Measurements from ENCODE around the gene CTNNA3.
"Not testable (repeated sequence)": the region's sequence is repeated elsewhere in the genome, so short reads cannot be mapped to it uniquely, and the experiment has no call there.

CTNNA3 gene

DNA sequence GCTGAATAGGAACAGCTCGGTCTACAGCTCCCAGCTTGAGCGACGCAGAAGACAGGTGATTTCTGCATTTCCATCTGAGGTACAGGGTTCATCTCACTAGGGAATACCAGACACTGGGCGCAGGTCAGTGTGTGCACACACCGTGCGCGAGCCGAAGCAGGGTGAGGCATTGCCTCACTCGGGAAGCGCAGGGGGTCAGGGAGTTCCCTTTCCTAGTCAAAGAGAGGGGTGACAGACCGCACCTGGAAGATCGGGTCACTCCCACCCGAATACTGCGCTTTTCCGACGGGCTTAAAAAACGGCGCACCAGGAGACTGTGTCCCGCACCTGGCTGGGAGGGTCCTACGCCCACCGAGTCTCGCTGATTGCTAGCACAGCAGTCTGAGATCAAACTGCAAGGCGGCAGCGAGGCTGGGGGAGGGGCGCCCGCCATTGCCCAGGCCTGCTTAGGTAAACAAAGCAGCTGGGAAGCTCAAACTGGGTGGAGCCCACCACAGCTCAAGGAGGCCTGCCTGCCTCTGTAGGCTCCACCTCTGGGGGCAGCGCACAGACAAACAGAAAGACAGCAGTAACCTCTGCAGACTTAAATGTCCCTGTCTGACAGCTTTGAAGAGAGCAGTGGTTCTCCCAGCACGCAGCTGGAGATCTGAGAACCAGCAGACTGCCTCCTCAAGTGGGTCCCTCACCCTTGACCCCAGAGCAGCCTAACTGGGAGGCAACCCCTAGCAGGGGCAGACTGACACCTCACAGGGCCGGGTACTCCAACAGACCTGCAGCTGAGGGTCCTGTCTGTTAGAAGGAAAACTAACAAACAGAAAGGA, 465.1 kb downstream of the CTNNA3 start:
- DNase-seq, result not testable (repeated sequence)

DNA sequence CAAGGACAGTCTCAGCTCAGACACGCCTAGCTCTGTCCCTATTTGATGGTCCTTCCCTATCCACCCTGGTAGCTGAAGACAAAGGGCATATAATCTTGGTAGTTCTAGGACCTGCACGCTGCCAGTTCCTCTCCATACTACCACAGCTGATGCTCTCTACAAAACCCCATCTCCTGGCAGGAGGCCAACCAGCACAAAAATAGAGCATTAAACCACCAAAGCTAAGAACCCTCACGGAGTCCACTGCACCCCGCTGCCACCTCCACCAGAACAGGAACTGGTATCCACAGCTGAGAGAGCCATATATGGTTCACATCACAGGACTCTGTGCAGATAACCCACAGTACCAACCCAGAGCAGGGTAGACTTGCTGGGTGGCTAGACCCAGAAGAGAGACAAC, 470.8 kb downstream of the CTNNA3 start:
- DNase-seq, result no peak

DNA sequence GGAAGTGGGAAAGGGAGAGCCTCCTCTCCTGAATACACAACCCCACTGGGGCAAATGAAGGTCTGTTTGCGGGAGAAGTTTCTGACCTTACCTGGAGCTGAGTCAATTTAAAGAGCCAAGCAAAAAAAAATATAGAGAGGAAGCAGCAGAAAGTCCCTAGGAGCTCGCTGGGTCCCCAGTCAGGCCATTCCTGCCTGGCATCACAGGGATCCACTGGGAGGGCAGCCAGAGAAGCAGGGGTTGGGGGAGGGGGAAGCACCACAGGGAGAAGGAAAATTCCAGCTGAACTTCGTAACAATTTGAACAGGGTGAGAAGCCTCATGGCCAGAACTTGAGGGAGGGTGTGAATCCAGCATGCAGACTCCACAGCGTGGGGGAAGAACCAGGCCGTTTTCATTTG, 471.4 kb downstream of the CTNNA3 start:
- DNase-seq, result no peak

DNA sequence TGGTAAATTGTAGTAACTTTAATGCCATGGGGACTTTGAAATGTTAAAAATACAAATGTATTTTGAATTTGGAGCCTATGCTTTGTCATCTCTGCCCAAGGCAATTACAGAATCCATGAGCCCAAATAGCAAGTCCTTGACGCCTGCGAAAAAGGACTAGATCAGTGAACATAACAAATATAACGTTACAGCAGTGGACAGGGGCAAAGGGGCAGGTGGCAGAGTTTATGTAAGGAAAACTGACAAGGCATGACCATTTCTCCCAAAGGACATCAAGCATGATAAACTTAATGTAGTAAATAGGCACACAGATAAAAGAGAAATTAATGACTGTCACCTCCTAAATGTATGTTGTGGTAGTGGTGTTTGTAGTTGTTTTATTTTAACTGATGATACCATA, 473.1 kb downstream of the CTNNA3 start:
- no peak for DNase-seq

DNA sequence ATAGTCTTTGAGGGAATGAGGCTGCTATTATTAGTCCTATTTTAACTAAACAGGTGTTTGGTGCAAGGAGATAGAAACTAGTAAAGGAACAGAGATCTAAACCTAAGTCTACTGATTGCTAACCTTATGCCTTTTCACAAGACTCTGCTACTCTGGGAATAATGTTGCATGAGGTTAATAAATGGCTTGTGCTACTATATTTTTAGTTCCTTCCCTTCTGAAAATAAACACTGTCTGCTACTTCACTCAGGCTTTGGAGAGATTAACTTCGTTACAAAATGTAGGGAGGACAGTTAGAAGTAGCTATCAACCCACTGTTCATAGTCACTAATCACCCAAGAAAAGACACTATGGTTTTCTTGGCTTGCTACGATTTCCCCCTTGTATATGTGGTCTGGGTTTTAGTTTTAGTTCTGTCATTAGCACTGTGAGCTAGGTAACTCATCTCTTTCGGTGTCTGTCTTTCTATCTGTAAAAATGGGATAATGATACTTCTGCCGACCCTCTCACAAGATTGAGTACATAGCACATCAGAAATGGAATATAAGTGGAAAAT, 474.0 kb downstream of the CTNNA3 start:
- no peak for DNase-seq

DNA sequence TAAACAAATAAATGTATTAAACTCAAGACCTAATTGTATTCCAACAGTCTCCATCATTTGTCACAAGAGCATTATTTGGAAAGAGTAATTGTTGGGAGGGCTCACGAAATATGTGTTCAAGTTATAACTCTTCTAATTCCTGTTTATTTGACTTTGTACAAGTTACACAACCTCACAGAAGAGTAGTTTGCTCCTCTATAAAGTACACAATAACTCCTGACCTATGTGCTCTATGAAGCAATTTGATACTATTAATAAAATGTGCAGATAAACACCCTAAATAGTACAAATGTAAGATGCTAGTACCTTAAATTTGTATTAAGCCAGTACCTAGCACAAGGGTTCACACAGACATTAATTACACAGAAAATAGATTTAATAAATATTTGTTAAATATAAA, 484.3 kb downstream of the CTNNA3 start:
- DNase-seq, result no peak

DNA sequence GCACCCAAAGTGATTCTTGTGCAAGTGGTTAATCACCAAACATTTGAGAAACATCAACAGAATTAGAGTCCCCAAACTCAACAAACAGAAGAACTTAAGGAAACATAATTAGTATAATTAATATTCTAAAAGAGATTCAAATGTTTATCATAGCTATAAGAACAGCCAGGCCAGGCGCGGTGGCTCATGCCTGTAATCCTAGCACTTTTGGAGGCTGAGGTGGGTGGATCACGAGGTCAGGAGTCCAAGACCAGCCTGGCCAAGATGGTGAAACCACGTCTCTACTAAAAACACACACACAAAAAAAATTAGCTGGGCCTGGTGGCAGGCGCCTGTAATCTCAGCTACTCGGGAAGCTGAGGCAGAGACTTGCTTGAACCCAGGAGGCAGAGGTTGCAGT, 488.1 kb downstream of the CTNNA3 start:
- DNase-seq, result not testable (repeated sequence)

DNA sequence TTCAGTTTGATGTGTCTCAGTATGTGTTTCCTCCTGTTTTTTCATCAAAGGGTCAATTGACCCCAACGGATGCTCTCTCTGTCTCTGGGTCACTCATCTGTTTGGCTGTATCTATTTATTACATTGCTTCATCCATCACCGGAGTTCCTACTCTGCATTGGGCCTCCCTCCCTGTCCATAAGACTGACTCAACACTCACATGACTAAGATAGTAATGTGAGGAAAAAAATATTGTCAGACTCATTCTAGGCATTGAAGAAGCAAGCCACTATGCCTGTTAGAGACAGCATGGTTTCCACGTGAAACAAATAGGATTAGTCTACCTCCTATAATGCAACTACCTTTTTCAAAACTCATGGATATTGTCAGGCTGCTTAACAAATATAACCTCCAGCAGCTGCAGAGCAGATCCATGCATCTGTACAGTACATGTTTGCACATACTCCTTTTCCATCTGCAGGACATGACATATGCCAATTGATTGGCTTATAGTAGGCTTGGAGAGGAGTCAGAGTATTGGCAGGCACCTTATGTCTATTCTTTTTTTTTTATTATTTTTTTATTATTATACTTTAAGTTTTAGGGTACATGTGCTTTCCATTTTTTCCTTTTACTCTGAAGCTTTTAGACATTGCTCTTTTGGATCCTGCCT, 495.0 kb downstream of the CTNNA3 start:
- DNase-seq, result no peak

DNA sequence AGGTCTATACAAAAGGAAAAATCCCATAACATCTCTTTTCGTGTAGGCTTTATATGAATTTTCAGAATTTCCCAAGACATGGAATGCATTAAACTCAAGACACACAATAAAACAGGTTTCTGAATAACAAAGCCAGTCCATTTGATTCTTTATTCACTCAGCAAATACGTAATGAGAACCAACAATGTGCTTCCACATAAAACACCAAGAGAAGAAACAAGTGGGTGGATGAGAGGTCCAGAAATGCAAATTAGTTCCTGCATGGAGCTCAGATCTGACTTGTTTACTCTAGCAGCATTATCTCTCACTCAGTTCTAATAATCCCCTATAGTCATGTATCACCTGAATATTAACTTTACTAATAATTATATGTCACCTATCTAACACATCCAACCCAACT, 520.6 kb downstream of the CTNNA3 start:
- no peak for DNase-seq

DNA sequence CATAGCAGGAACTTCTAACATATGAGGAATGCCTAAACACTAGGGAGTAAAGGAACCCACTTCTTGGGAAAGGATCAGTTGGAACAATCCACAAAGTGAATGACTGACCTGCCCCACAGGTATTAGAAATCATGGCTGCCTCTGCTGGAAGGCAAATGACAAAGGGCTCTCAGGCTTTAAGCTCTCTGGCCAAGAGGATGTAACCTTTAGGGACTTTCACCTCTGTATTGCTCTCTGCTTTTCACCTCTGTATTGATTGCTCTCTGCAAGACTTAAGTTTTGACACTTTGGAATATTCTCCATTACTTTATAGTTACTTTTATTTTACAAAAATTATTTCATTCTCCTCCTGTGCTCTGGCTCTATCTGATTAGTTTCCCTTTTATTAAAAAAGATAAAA, 522.2 kb downstream of the CTNNA3 start:
- DNase-seq, result no peak

DNA sequence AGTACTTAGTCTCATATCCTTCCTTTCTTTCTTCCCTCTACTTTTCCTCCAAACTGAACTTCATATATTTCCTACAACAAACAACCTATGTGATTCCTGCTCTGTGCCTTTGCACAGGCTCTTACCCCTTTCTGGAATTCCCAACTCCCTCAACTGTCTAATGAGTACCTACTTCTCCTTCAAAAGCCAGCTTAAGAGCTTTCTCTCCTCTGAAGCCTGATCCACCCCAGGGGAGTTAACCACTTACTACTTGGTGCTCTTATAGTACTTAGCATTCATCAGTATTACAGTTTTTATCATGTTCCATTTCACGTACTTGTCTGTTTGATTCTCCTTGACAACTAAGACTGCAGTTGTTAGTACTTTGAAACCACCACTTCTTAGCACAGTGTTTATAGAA, 524.0 kb downstream of the CTNNA3 start:
- DNase-seq, result no peak

DNA sequence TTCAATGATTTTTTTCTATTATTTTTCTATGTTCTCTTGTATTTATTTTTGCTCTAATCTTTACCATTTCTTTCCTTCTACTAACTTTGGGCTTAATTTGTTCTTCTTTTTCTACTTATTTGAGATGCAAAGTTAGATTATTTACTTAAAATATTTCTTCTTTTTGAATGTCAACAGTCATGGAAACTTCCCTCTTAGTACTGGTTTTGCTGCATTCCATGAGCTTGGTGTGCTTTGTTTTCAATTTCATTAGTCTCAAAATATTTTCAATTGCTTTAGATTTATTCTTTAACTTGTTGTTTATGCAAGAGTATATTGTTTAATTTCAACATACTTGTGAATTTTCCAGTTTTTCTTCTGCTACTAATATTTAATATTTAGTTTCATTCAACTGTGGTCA, 539.8 kb downstream of the CTNNA3 start:
- DNase-seq, result no peak

DNA sequence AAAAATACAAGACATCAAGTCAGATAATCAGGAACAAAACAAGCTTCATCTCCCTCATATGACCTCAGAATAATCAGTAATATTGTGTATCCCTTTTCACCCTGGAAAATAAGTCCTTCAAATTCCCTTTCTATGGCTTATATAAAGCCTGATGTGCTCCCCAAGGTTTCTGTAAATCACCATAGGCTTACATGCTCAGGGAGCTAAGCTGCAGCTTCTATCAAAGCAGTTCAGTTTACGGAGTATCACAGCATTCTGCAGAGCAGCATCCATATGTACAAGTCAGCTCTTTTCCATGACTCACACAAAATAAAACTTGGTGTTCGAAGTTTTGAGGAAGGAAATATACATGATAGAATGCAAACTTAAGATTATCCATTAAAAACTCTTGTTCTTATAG, 544.5 kb downstream of the CTNNA3 start:
- no peak for DNase-seq

DNA sequence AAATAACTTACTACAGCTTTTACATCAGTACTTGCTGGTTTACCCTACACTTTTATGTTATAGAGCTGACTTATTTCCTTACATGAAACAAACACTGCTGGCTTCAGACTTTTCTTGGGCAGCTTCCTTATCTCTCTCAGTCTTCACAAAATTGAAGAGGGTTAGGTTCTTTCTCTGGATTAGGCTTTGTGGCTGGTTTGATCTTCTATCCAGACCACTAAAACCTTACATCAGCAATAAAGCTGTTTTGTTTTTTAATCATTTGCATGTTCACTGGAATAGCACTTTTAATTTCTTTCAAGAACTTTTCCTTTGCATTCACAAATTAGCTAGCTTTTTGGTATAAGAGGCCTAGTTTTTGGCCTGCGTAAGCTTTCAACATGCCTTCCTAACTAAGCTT, 551.5 kb downstream of the CTNNA3 start:
- no peak for DNase-seq

DNA sequence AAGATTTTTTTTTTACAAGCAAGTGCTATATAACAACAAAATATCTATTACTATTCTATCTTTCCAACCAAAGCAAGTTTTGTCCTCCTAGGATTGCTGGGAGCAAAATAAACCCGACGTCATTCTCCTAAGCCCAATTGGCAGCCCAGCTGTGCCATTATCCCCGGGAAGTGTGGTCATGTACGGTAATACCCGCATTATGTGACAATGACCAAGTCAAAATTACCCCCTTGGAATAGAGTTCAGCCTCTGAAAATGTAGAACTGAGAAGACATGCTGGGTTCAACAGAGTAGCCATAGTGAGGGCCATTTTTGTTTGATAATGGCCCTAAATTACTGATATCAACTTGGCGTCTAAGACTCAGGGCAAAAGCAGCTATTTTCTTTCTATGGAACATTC, 554.7 kb downstream of the CTNNA3 start:
- DNase-seq, result no peak

DNA sequence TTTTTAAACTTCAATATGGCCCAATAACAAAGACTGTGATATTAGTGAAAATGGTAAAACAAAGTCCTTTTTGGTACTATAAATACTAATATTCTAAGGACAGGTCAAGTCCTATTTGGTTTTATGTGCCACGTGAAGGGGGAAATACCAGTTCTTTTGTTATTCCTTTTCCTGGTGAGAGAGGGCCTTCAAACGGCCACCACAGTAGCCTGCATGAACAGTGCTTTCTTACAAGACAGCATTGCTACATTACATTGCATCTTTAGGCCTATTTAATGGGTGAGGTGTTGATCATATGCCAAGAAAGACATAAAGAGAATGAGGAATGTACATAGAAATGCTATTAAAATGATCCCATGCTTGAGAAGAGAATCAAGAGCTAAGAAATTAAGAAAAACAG, 555.4 kb downstream of the CTNNA3 start:
- no peak for DNase-seq

DNA sequence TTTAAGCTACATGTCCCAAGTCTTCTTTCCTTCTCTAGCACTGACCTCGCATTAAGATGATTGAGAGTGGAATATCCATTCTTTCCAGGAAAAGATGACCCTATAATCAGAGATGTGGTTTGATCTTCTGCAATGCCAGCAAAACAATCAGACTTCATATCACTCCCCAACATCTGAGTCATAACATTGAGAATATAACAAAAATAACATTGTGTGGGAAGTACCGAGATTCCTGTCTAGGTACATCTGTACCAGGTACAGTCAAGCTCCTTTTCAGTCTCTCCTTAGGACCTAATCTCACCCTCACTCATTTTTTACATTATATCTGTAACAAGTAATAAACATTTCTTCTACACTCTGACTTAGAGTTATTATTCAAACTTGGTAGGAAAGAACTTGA, 568.6 kb downstream of the CTNNA3 start:
- no peak for DNase-seq

DNA sequence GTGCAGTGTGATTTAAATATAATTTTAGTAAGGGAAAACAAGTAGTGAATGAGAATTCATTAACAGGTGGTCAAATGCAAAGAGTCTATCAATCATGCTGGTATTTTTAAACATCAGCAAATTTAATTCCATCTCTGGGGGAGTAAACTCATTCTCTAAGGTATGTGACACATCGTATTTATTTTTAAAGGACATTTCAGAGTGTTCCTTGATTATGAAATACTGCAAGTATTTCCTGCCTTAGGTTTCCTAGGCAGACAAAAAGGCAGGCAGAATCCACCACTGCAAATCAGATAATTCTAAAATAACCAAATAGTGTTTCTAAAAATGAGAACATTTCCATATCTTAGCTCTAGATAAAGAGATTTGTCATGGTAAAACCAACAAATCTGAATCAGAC, 576.3 kb downstream of the CTNNA3 start:
- DNase-seq, result no peak

DNA sequence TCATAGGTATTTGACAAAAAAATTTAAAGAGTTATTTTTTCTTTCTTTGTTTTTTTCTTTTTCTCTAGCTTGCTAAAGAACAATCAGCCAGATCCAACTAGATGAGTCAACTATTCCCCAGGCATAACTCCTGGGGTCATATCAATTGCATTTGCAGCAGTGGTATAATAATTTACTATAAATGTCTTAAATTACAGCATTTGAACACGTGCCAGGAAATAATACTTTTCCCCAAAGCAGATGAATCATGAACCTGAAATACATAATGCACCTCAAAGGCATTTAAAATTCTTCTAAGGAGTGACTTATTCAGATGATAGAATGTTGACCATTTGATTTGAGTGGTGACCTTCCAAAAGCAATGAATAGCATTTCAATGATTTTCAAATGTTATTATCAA, 580.0 kb downstream of the CTNNA3 start:
- no peak for DNase-seq

DNA sequence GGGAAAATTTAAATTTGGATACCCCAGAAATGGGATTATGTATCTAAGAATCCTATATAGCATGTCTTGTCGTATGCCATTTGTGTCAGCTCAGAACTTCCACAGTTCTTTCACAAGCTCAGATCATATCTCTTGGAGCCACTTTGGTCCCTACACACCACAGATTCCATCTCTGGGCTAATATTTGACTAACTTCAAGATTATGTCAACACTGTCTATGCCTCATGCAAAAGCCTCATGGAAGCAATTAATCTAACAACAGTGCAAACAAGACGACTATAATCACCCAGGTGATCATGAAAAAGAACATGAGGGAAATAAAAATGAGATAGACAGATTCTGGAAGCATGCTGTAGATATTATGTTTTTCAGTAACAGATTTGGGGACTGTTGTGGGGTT, 581.0 kb downstream of the CTNNA3 start:
- no peak for DNase-seq

DNA sequence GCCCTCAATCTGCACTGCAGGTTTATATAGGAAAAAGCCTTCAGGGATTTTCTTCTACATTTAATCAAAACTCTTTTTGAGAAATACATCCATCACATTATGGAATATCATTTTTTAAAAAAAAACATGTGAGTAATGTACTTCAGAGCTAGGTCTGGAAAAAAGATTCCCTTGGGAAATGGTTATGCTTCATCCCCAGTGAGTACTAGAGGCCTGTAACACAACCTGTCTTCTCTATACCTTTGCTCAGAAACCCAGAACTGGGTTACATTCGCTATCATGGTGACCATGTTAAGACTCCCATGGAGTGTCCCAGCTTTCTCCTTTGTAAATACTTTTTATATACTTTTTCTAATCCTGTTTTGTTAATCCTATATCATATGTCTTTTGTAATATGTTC, 583.2 kb downstream of the CTNNA3 start:
- no peak for DNase-seq

DNA sequence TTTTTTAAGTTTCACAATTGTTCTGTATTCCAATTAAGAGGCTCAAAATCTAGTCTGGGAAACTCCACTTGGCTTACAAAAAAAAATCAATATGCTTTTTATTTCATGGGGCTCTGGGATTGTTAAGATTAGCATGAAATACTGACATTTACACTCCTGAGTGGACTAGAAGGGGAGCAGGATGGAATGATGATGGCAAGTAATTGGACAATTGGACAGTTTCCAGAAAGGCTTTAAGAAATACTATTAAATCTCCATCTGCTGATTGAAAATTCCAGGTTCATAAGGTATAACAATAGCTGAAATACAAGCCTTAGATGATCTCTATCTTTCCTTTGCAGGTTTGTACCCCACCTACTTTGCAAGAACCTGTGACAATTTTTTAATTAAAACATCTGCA, 585.7 kb downstream of the CTNNA3 start:
- DNase-seq, result no peak

DNA sequence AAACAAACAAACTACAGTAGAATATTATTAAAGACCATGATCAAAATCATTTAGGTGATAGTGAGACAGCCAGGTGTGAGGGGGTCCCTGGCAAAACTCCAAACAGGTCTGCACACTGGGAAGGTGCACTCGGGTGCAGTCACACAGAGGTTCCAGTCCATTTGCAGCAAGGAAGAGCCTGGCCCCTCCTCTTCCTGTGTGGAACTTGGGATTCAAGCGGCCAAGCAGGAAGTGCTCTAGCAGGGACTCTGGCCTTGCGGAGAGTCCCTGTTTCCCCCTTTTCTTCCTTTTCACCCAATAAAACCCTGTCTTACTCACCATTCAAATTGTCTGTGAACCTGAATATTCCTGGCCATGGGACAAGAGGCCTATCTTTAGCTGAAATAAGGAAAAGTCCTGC, 588.3 kb downstream of the CTNNA3 start:
- no peak for DNase-seq

DNA sequence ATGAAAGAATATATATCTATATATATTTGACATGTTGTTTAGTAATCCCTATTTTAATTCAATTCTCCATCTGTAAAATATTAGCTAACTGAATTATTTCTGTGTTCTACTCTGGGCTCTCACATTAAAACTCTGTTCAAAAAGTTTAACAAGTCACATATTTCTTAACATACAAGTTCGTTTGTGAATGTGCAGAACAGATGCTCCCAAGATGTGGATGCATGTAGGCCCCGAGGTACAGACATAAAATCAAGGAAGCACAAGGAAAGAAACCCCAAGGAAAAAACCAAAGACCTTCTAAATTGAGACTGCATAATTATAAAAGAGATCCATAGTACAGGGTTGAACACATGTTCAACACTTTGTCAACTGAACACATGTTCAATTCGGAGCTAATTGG, 595.0 kb downstream of the CTNNA3 start:
- DNase-seq, result no peak

DNA sequence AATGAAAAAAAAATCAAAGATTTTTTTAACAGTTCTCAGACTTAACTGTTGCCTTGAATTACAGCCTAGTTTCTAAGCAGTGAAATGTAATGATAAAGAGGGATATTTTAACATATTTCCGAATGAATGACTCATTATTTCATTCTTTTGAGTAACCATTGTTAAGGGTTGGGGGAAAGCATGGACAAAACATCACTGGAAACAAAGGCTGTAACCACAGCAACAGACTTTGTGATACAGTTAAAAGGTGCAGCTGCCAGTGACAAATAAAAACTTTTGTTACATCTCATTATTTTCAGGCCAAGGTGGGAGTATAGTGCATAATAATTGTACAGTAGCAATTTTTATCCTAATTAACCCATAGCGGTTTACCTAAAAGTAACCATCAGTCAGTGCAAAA, 597.5 kb downstream of the CTNNA3 start:
- no peak for DNase-seq
